WTC11 (cell line): ENCODE results near the gene CCER1.

Experiments used
- IRF2 ChIP-seq: sonication (generic); formaldehyde crosslinking; IDR thresholded peaks from 2 replicates; pipeline ENCODE4 v1.8.0; 2022; ENCODE audit warnings: low read depth, missing genetic modification reagents, borderline replicate concordance
- KAT7 ChIP-seq: sonication (generic); formaldehyde crosslinking; IDR thresholded peaks from 2 replicates; pipeline ENCODE4 v1.8.1; 2023; ENCODE audit warnings: missing genetic modification reagents, mild to moderate bottlenecking, borderline replicate concordance
- USF1 ChIP-seq: sonication (generic); formaldehyde crosslinking; IDR thresholded peaks from 2 replicates; pipeline ENCODE4 v1.8.0; 2022; ENCODE audit warnings: mild to moderate bottlenecking, missing genetic modification reagents
- TF ChIP-seq, protein P1 (sequence below): fragments of 200-600 bp; IDR thresholded peaks from 2 replicates; pipeline ENCODE4 v1.8.0; 2022; ENCODE audit warnings: antibody characterized with exemption

GRCh38 chr12:90979019-90979418, 24.0 kb upstream of the CCER1 start:
- no peak for TF ChIP-seq USF1
- TF ChIP-seq IRF2 = no peak
- TF ChIP-seq, protein P1, sequence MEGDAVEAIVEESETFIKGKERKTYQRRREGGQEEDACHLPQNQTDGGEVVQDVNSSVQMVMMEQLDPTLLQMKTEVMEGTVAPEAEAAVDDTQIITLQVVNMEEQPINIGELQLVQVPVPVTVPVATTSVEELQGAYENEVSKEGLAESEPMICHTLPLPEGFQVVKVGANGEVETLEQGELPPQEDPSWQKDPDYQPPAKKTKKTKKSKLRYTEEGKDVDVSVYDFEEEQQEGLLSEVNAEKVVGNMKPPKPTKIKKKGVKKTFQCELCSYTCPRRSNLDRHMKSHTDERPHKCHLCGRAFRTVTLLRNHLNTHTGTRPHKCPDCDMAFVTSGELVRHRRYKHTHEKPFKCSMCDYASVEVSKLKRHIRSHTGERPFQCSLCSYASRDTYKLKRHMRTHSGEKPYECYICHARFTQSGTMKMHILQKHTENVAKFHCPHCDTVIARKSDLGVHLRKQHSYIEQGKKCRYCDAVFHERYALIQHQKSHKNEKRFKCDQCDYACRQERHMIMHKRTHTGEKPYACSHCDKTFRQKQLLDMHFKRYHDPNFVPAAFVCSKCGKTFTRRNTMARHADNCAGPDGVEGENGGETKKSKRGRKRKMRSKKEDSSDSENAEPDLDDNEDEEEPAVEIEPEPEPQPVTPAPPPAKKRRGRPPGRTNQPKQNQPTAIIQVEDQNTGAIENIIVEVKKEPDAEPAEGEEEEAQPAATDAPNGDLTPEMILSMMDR = no peak
- no peak for TF ChIP-seq KAT7
